Keratinocyte (primary cell): Measurements from ENCODE around the gene VWC2. TPM values are rescaled to one million over a fixed set of nuclear protein-coding genes. Genes with fewer than 3 reads are reported as not detected.

Experiments
- DNase-seq: peaks from one replicate; pipeline ENCODE4 v3.0.0-alpha.2; 2011; ENCODE audit warnings: low read depth, missing footprints, low spot score
- FAIRE-seq: peaks from 2 replicates; lab custom pipeline; 2011; peaks lifted over from hg19 to GRCh38; lab: Jason Lieb, UNC
- H2AFZ ChIP-seq: 2 replicates; pipeline ENCODE4 v1.6.0; 2012; ENCODE audit warnings: low read length, control low read depth, inconsistent platforms; ENCODE audit not compliant: control insufficient read depth
- H3K27ac ChIP-seq: 2 replicates; pipeline ENCODE4 v1.5.1; 2011; ENCODE audit warnings: low read length; ENCODE audit not compliant: control insufficient read depth, insufficient read depth
- H3K27me3 ChIP-seq: 3 replicates; pipeline ENCODE4 v1.6.0; 2011; ENCODE audit warnings: low read length; ENCODE audit not compliant: control insufficient read depth, insufficient read depth; ENCODE audit errors: extremely low read depth
- H3K36me3 ChIP-seq, 2 experiments: 2 replicates in 1 of 2; 3 replicates in 1 of 2; pipeline ENCODE4 v1.5.1; 2011; ENCODE audit warnings: low read length in 2 of 2, mild to moderate bottlenecking in 1 of 2; ENCODE audit not compliant: control insufficient read depth in 2 of 2, insufficient read depth in 2 of 2; ENCODE audit errors: extremely low read depth in 1 of 2
- H3K4me1 ChIP-seq: 3 replicates; pipeline ENCODE4 v1.5.1; 2011; ENCODE audit warnings: low read length; ENCODE audit not compliant: control insufficient read depth, insufficient read depth; ENCODE audit errors: extremely low read depth
- H3K4me2 ChIP-seq: 3 replicates; pipeline ENCODE4 v1.6.0; 2011; ENCODE audit warnings: low read depth, low read length; ENCODE audit not compliant: control insufficient read depth, insufficient read depth; ENCODE audit errors: extremely low read depth
- H3K4me3 ChIP-seq, 3 experiments: fragments of 200-600 bp in 1 of 3; sonication (generic) in 1 of 3; 2 replicates in 2 of 3; 3 replicates in 1 of 3; pipeline ENCODE4 v1.5.1; 2011 to 2016; ENCODE audit warnings: low read length in 3 of 3, mild to moderate bottlenecking in 3 of 3, control low read depth in 2 of 3, inconsistent platforms in 1 of 3, low read depth in 1 of 3, mixed read lengths in 1 of 3, mixed run types in 1 of 3, moderate library complexity in 1 of 3; ENCODE audit not compliant: control insufficient read depth in 2 of 3, insufficient read depth in 2 of 3; ENCODE audit errors: extremely low read depth in 1 of 3
- H3K79me2 ChIP-seq: 2 replicates; pipeline ENCODE4 v1.6.0; 2012; ENCODE audit warnings: low read length; ENCODE audit not compliant: control insufficient read depth, insufficient read depth
- H3K9ac ChIP-seq: 3 replicates; pipeline ENCODE4 v1.6.0; 2011; ENCODE audit warnings: low read length; ENCODE audit not compliant: control insufficient read depth, insufficient read depth; ENCODE audit errors: extremely low read depth
- H3K9me1 ChIP-seq: 3 replicates; pipeline ENCODE4 v1.6.0; 2011; ENCODE audit warnings: low read length; ENCODE audit not compliant: control insufficient read depth, insufficient read depth; ENCODE audit errors: extremely low read depth
- H3K9me3 ChIP-seq: 2 replicates; pipeline ENCODE4 v1.5.1; 2012; ENCODE audit warnings: low read depth, low read length; ENCODE audit not compliant: control insufficient read depth
- H4K20me1 ChIP-seq: 3 replicates; pipeline ENCODE4 v1.6.0; 2011; ENCODE audit warnings: low read length; ENCODE audit not compliant: control insufficient read depth, insufficient read depth; ENCODE audit errors: extremely low read depth
- CTCF ChIP-seq, 3 experiments: IDR thresholded peaks in 1 of 3; conservative IDR thresholded peaks in 1 of 3; optimal IDR thresholded peaks in 1 of 3; 2 replicates in 2 of 3; 3 replicates in 1 of 3; pipeline versions ENCODE3 to v1.5.1; 2011; ENCODE audit warnings: low read length in 3 of 3, mild to moderate bottlenecking in 3 of 3, moderate library complexity in 2 of 3, control low read depth in 1 of 3, inconsistent platforms in 1 of 3; ENCODE audit not compliant: insufficient read depth in 2 of 3; ENCODE audit errors: extremely low read depth in 1 of 3
- EZH2 ChIP-seq: IDR thresholded peaks from one replicate; pipeline ENCODE4 v1.6.1; 2012; ENCODE audit warnings: inconsistent platforms, mild to moderate bottlenecking, low read length, moderate library complexity
- dilution Hi-C: fragments of 300-500 bp; cut with MboI; formaldehyde crosslinking; loops from one replicate; pipeline ENCODE4 v1.7.0; 2020; ENCODE audit warnings: low sequenced_read_pairs; ENCODE audit not compliant: extremely low pct_ligation_motif_present
- polyA plus RNA-seq, 5 experiments: library from polyadenylated mRNA; depleted of rRNA in 3 of 5; stranded (reverse) in 3 of 5; stranded (forward) in 1 of 5; unstranded in 1 of 5; fragments of >200 nt; gene quantifications; 1 replicate in 1 of 5; 2 replicates in 3 of 5; 3 replicates in 1 of 5; pipeline versions ENCODE4 v1.2.1 to v1.2.3, GENCODE V29; 2011 to 2012; ENCODE audit warnings: missing spikeins in 2 of 5, low read depth in 1 of 5, low replicate concordance in 1 of 5

VWC2 gene
- polyA plus RNA-seq, 1 donor (not counting 4 experiments of a cell fraction or from before 2014, with no cell fraction given): not detected

DNA sequence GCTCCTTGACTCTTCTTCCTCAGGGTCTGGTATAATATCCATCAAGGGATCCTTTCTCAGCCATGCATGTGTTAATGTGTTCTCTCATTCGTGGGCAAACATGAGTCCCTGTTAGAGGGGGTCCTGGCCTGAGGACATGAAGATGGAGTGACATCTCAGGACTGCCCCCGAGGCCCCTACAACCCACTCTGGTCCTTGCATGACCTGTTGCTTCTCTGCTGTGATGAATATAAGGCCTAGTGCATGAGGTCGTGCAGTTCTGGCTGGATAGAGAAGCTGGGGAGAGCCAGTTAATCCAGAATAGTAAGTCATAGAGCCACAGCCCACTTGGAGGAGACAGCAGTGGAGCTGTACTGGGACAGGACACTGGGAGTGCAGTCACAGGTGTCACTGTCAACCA, 4.6 kb upstream of the VWC2 start:
- H3K4me3 ChIP-seq: no peak overlapping the region
- no peak for TF ChIP-seq CTCF (optimal IDR thresholded peaks at IDR 0.05 in 1 of 3, IDR thresholded peaks at IDR 0.05 in 1 of 3, conservative IDR thresholded peaks at IDR 0.05 in 1 of 3; ENCODE audit: extremely low read depth in 1 of 3, insufficient read depth in 2 of 3, low read length in 3 of 3)
- TF ChIP-seq EZH2: no peak
- no peaks in the 10 kb centered on the region for H3K4me1 ChIP-seq
- H3K9me1 ChIP-seq: no peaks in the 10 kb centered on the region
- H3K79me2 ChIP-seq: no peaks in the 10 kb centered on the region
- H3K27me3 ChIP-seq: peaks cover 22% of the 10 kb centered on the region
- DNase-seq (no peak), FAIRE-seq (no peak)
- no peak overlapping the region for H3K27ac ChIP-seq
- no peaks in the 10 kb centered on the region for H4K20me1 ChIP-seq
- no peak overlapping the region for H3K4me2 ChIP-seq
- no peaks in the 10 kb centered on the region for H3K36me3 ChIP-seq
- no peak overlapping the region for H2AFZ ChIP-seq
- H3K9me3 ChIP-seq: no peaks in the 10 kb centered on the region
- dilution Hi-C loops: no loop called here
- no peak overlapping the region for H3K9ac ChIP-seq

- no peak overlapping the region for H3K4me3 ChIP-seq
- no peaks in the 10 kb centered on the region for H3K9me3 ChIP-seq
- no peaks in the 10 kb centered on the region for H4K20me1 ChIP-seq
- no peaks in the 10 kb centered on the region for H3K9me1 ChIP-seq
- H3K79me2 ChIP-seq: no peaks in the 10 kb centered on the region
- peaks cover 28% of the 10 kb centered on the region for H3K27me3 ChIP-seq
- TF ChIP-seq CTCF (optimal IDR thresholded peaks at IDR 0.05 in 1 of 3, IDR thresholded peaks at IDR 0.05 in 1 of 3, conservative IDR thresholded peaks at IDR 0.05 in 1 of 3; ENCODE audit: extremely low read depth in 1 of 3, insufficient read depth in 2 of 3, low read length in 3 of 3): no peak
- TF ChIP-seq EZH2: no peak
- no peak overlapping the region for H3K9ac ChIP-seq
- no peaks in the 10 kb centered on the region for H3K36me3 ChIP-seq
- no peak for FAIRE-seq
- dilution Hi-C loops: no loop called here
- H3K4me1 ChIP-seq: no peaks in the 10 kb centered on the region
- H2AFZ ChIP-seq: no peak overlapping the region
- DNase-seq: no peak
- H3K4me2 ChIP-seq: no peak overlapping the region
- H3K27ac ChIP-seq: no peak overlapping the region
These were observed 4.1 kb upstream of the VWC2 start for GRCh38 chr7:49769285-49769857.
